Chondrocyte (in vitro differentiated cells): Measurements from ENCODE around the gene DAND5. TPM values are rescaled to one million over a fixed set of nuclear protein-coding genes. Genes with fewer than 3 reads are reported as not detected.
"Not testable (repeated sequence)": the region's sequence is repeated elsewhere in the genome, so short reads cannot be mapped to it uniquely, and the experiment has no call there.

Source experiments
- DNase-seq: peaks from one replicate; pipeline ENCODE4 v3.0.0; 2021; ENCODE audit warnings: mixed read lengths, low spot score
- H3K27ac Mint-ChIP-seq: one replicate; pipeline ENCODE4 v1.8.0; 2021; ENCODE audit warnings: mild to moderate bottlenecking, moderate library complexity, mixed read lengths; ENCODE audit not compliant: unreplicated experiment
- H3K27me3 Mint-ChIP-seq: 2 replicates; pipeline ENCODE4 v1.8.0; 2021; ENCODE audit warnings: low read depth, mixed read lengths
- H3K36me3 Mint-ChIP-seq: 2 replicates; pipeline ENCODE4 v1.8.0; 2021; ENCODE audit warnings: low read depth, mixed read lengths
- H3K4me1 Mint-ChIP-seq: 2 replicates; pipeline ENCODE4 v1.8.0; 2021; ENCODE audit warnings: low read depth, mild to moderate bottlenecking, mixed read lengths
- H3K4me3 Mint-ChIP-seq: one replicate; pipeline ENCODE4 v1.8.0; 2021; ENCODE audit warnings: mild to moderate bottlenecking, moderate library complexity, mixed read lengths; ENCODE audit not compliant: unreplicated experiment
- H3K9me3 Mint-ChIP-seq: 2 replicates; pipeline ENCODE4 v1.8.0; 2021; ENCODE audit warnings: low read depth, mixed read lengths
- CTCF ChIP-seq: fragments of 200-600 bp; sonication (generic); IDR thresholded peaks from 2 replicates; pipeline ENCODE4 v1.5.0; 2021; ENCODE audit warnings: antibody characterized with exemption, mild to moderate bottlenecking, moderate library complexity
- total RNA-seq: library from RNA; stranded (reverse); gene quantifications from 3 replicates; pipeline ENCODE4 v1.2.1, GENCODE V29; 2021

DAND5 gene
- total RNA-seq, 1 donor from 2014 or later: 0.57 TPM

- Mint-ChIP-seq H3K4me3 (peak overlapping the region; percentile 83), H3K36me3 (peaks cover 11% of the 10 kb centered on the region), H3K27ac (peak overlapping the region; percentile 90), H3K9me3 (no peaks in the 10 kb centered on the region), H3K4me1 (peaks cover 59% of the 10 kb centered on the region), H3K27me3 (no peaks in the 10 kb centered on the region)
- no peak for TF ChIP-seq CTCF
- no peak for DNase-seq
Measured at GRCh38 chr19:12955996-12956395, 13.4 kb upstream of the DAND5 start.

GRCh38 chr19:12956446-12957388 is 12.7 kb upstream of the DAND5 start, which contains the start of gene GADD45GIP1:
TSS of gene GADD45GIP1 (minus strand) at chr19:12957223. CDS start at chr19:12957212, 11 bp downstream.
- peak; percentile 95 for DNase-seq
- no peak for TF ChIP-seq CTCF
- peaks cover 8% of the 10 kb centered on the region for H3K36me3 Mint-ChIP-seq
- H3K4me3 Mint-ChIP-seq: peak within 1 kb of the TSS; percentile 83
- no peaks in the 10 kb centered on the region for H3K27me3 Mint-ChIP-seq
- no peaks in the 10 kb centered on the region for H3K9me3 Mint-ChIP-seq
- peak within 1 kb of the TSS; percentile 90 for H3K27ac Mint-ChIP-seq
- peaks cover 52% of the 10 kb centered on the region for H3K4me1 Mint-ChIP-seq

GRCh38 chr19:12957389-12957952 is 11.9 kb upstream of the DAND5 start:
- H3K4me3 Mint-ChIP-seq: peak overlapping the region; percentile 67
- H3K27me3 Mint-ChIP-seq, H3K9me3 Mint-ChIP-seq, H3K36me3 Mint-ChIP-seq, DNase-seq: not testable (repeated sequence)
- peaks cover 45% of the 10 kb centered on the region for H3K4me1 Mint-ChIP-seq
- peak overlapping the region; percentile 84 for H3K27ac Mint-ChIP-seq

DNA sequence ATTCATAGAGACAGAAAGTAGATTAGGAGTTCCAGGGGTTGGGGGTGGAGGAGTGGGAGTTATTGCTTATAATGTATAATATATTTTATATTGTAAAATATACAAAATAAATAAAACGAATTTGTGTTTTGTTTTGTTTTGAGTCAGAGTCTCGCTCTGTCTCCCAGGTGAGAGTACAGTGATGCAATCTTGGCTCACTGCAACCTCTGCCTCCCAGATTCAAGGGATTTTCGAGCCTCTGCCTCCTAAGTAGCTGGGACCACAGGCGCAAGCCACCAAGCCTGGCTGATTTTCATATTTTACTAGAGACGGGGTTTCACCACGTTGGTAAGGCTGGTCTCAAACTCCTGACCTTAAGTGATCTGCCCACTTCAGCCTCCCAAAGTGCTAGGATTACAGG is 9.9 kb upstream of the DAND5 start:
- no peak for TF ChIP-seq CTCF
- Mint-ChIP-seq H3K36me3 (peaks cover 2% of the 10 kb centered on the region), H3K27ac (no peak overlapping the region), H3K27me3 (no peaks in the 10 kb centered on the region), H3K9me3 (no peaks in the 10 kb centered on the region), H3K4me3 (no peak overlapping the region), H3K4me1 (peaks cover 24% of the 10 kb centered on the region)
- DNase-seq: no peak

- peak overlapping the region; percentile 86 for H3K27ac Mint-ChIP-seq
- no peaks in the 10 kb centered on the region for H3K27me3 Mint-ChIP-seq
- no peaks in the 10 kb centered on the region for H3K36me3 Mint-ChIP-seq
- peak; percentile 97 for TF ChIP-seq CTCF
- H3K4me3 Mint-ChIP-seq: peak overlapping the region; percentile 97
- DNase-seq: no peak
- peaks cover 20% of the 10 kb centered on the region for H3K4me1 Mint-ChIP-seq
- no peaks in the 10 kb centered on the region for H3K9me3 Mint-ChIP-seq
Measured at GRCh38 chr19:12965017-12965811, 4.2 kb upstream of the DAND5 start.
